ENCODE data around the gene VASN. TPM values are rescaled to one million over a fixed set of nuclear protein-coding genes. Genes with fewer than 3 reads are reported as not detected.

The VASN gene
- total and polyA plus RNA-seq, 9 of the 15 experiments (the other 6 are each of a cell fraction or from before 2014, with no cell fraction given), result 0.01 to 2.5 (median 0.41) TPM; not detected in 1

GRCh38 chr16:4353675-4354074 lies 18.0 kb upstream of the VASN start (continued):
- TF ChIP-seq ZBTB1 (CRISPR knock-in tag; IDR thresholded peaks at IDR 0.05; ENCODE audit: borderline replicate concordance, low read depth), result no peak
- no peak for TF ChIP-seq ZBTB17 (CRISPR knock-in tag; IDR thresholded peaks at IDR 0.05)
- no peak for TF ChIP-seq FOXK1 (CRISPR knock-in tag; IDR thresholded peaks at IDR 0.05; ENCODE audit: borderline replicate concordance)
- TF ChIP-seq, protein P1, sequence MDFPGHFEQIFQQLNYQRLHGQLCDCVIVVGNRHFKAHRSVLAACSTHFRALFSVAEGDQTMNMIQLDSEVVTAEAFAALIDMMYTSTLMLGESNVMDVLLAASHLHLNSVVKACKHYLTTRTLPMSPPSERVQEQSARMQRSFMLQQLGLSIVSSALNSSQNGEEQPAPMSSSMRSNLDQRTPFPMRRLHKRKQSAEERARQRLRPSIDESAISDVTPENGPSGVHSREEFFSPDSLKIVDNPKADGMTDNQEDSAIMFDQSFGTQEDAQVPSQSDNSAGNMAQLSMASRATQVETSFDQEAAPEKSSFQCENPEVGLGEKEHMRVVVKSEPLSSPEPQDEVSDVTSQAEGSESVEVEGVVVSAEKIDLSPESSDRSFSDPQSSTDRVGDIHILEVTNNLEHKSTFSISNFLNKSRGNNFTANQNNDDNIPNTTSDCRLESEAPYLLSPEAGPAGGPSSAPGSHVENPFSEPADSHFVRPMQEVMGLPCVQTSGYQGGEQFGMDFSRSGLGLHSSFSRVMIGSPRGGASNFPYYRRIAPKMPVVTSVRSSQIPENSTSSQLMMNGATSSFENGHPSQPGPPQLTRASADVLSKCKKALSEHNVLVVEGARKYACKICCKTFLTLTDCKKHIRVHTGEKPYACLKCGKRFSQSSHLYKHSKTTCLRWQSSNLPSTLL (IDR thresholded peaks at IDR 0.05), result no peak
- TF ChIP-seq SLC30A9 (CRISPR knock-in tag; IDR thresholded peaks at IDR 0.05), result no peak
- TF ChIP-seq NCOA4 (IDR thresholded peaks at IDR 0.05; ENCODE audit: partially characterized antibody), result no peak
- TF ChIP-seq BMI1 (IDR thresholded peaks at IDR 0.05; ENCODE audit: low read length), result no peak

DNA sequence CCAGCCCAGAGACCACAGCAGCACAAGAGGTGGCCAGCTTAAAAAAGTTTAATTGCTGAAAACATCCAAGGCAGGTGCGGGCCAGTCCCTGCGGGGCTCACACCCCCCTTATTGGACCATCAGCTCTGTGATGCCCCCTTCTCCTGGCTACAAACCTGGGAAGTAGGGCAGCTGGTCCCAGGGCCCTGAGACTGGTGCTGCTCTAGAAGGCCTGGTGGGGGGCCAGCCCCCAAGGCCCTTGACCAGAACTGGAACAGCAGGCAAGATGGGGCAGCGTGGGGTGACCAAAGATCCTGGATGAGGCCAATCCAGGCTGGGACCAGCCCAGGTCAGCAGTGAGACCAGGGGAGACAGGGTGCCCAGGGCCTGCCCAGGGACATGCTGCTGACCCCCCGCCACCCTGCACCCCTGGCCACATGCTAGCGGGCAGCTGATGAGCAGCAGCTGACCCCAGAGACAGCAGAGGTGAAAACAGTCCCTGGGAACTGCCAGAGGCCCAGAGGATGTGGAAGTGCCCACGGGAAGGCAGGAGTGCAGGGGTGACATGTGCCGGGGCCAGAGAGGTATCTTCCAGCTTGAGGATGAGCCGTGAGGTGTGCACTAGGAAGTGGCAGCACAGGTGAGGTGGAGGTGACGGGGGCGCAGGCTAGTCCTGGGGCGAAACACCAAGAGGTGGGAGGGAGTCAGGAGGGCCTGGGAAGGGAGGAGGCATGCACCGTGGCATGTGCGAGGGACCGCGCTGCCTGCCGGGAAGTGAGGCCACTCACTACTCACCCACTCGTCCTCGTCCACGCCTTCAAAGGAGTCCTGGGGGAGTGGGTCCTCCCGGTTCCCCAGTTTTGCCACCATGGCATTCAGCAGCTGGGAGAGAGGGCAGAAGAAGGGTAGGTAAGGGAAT lies 16.9 kb upstream of the VASN start:
- WGBS (ENCODE audit: insufficient coverage, low coverage, missing lambda C conversion rate), result 88% methylated on average over 12 of the region's 20 CpGs

More for the DNA sequence above, 16.9 kb upstream of the VASN start:
- POLR2A ChIA-PET, result no interaction called here
- no peaks in the 10 kb centered on the region for H3K27me3 ChIP-seq (ENCODE audit: control insufficient read depth in 2 of 2, insufficient read depth in 2 of 2, low read length in 2 of 2)
- TF ChIP-seq NFRKB (IDR thresholded peaks at IDR 0.05; ENCODE audit: low read depth), result no peak
- no peak for TF ChIP-seq FOXK2 (conservative IDR thresholded peaks at IDR 0.05 in 1 of 2, IDR thresholded peaks at IDR 0.05 in 1 of 2; ENCODE audit: low read depth in 2 of 2)
- TF ChIP-seq RBM22 (IDR thresholded peaks at IDR 0.05; ENCODE audit: low read depth, low read length, poor library complexity, severe bottlenecking), result peak; percentile 50
- peak; percentile 39; the same call in 1 of the 2 replicates for TF ChIP-seq POLR2G (IDR thresholded peaks at IDR 0.05; ENCODE audit: low read depth, low read length)
- in situ Hi-C loops (cut with MboI) (no loop called here), intact Hi-C loops (cut with micrococcal nuclease) (no loop called here)
- FAIRE-seq, result no peak
- H3K27ac ChIP-seq (ENCODE audit: extremely low read depth, low read depth, low read length), result no peak overlapping the region
- no peaks in the 10 kb centered on the region for H3K9me3 ChIP-seq (replicated peaks; ENCODE audit: control insufficient read depth, insufficient read depth, low read depth, low read length)
- ATAC-seq, result no peak
- peaks cover 14% of the 10 kb centered on the region for H3K79me2 ChIP-seq (ENCODE audit: control insufficient read depth, insufficient read depth, low read length)
- no peak for DNase-seq (ENCODE audit: extremely low read depth in 1 of 4, low spot score in 3 of 4)
- H3K9me1 ChIP-seq (ENCODE audit: control insufficient read depth, insufficient read depth, low read length), result no peaks in the 10 kb centered on the region
- peaks cover 28% of the 10 kb centered on the region; the same call in 2 of the 3 replicates for H3K36me3 ChIP-seq (ENCODE audit: control insufficient read depth, insufficient read depth, low read length)
- CTCF ChIA-PET (ENCODE audit: low intra/inter-chr PET ratio), result no interaction called here
- no peak overlapping the region for H3K4me3 ChIP-seq
- H4K20me1 ChIP-seq (replicated peaks; ENCODE audit: control insufficient read depth, insufficient read depth, low read length), result no peaks in the 10 kb centered on the region
- H3K4me1 ChIP-seq (replicated peaks in 1 of 2; ENCODE audit: control insufficient read depth in 2 of 2, insufficient read depth in 2 of 2, low read length in 2 of 2), result peaks cover 8 to 30% of the 10 kb centered on the region in 2 experiments; a peak in 4 of 5 replicates
- H3K4me2 ChIP-seq (ENCODE audit: insufficient read depth, low read length), result no peak overlapping the region
- H2AFZ ChIP-seq (ENCODE audit: low read depth, low read length), result no peak overlapping the region
- H3K9ac ChIP-seq (ENCODE audit: insufficient read depth in 1 of 2, low read depth in 2 of 2, low read length in 2 of 2), result no peak overlapping the region
- no TSS peak for BruUV-seq (replicated peaks)

Measured in K562 (cell line).